ENCODE data around the gene GPRIN2. TPM values are rescaled to one million over a fixed set of nuclear protein-coding genes. Genes with fewer than 3 reads are reported as not detected.
"Not testable (repeated sequence)": the region's sequence is repeated elsewhere in the genome, so short reads cannot be mapped to it uniquely, and the experiment has no call there.

GPRIN2 gene
- total RNA-seq, 1 experiment from 2014 or later: 3.7 TPM

DNA sequence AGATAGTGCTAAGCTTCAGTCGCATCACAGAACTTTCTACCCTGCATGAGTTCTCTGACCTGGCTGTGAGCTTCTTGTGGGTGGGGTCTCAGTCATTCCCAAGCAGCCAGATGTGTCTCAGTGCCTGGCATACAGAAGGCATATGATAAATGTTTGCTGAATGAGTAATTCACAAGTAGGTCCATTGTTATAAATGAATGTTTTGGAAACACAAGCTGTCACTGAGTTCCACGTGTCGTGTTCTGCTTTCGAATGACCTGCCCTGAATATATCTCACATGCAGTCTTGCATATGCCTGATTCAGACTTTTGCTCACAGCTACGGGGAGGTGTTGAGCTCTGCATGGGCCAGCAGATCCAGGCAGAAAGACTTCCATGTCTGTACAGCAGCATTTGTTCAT, 44.5 kb downstream of the GPRIN2 start:
- H3K4me3 Mint-ChIP-seq (ENCODE audit: unreplicated experiment); H3K36me3 ChIP-seq (ENCODE audit: control insufficient read depth, insufficient read depth, low read length); CTCF ChIA-PET; H3K4me1 ChIP-seq; H3K27me3 ChIP-seq (replicated peaks; ENCODE audit: control insufficient read depth, insufficient read depth, low read length); H3K9me3 Mint-ChIP-seq (ENCODE audit: unreplicated experiment); H3K4me1 Mint-ChIP-seq (ENCODE audit: low read depth, unreplicated experiment); intact Hi-C loops (cut with micrococcal nuclease; ENCODE audit: unreplicated experiment); POLR2A ChIA-PET; H3K36me3 Mint-ChIP-seq (ENCODE audit: insufficient read depth, unreplicated experiment); H3K9me3 ChIP-seq; H3K27me3 Mint-ChIP-seq (ENCODE audit: insufficient read depth, unreplicated experiment); DNase-seq; BruUV-seq (replicated peaks); H3K27ac Mint-ChIP-seq (ENCODE audit: unreplicated experiment); H3K4me3 ChIP-seq (ENCODE audit: low read depth, low read length): not testable (repeated sequence)

Other genes starting within 250 kb of the GPRIN2 start
- 8.7 and 17.4 TPM in 2 replicates for gene ANXA8L1, start 180.9 kb downstream of the GPRIN2 start, total RNA-seq (2022)
- 0.23 and 0.56 TPM in 2 replicates for gene NPY4R, start 90.7 kb downstream of the GPRIN2 start, total RNA-seq (2022)
- 0.43 and 0.60 TPM in 2 replicates for gene SYT15, start 22.5 kb upstream of the GPRIN2 start, total RNA-seq (2022)